ENCODE measurements around the gene TMEM69. TPM values are rescaled to one million over a fixed set of nuclear protein-coding genes. Genes with fewer than 3 reads are reported as not detected.
"Not testable (repeated sequence)": the region's sequence is repeated elsewhere in the genome, so short reads cannot be mapped to it uniquely, and the experiment has no call there.

TMEM69 gene
- total and polyA plus RNA-seq, 10 of the 15 experiments (the other 5 are each of a cell fraction or from before 2014, with no cell fraction given) = 44.6 to 162 (median 88.8) TPM

DNA sequence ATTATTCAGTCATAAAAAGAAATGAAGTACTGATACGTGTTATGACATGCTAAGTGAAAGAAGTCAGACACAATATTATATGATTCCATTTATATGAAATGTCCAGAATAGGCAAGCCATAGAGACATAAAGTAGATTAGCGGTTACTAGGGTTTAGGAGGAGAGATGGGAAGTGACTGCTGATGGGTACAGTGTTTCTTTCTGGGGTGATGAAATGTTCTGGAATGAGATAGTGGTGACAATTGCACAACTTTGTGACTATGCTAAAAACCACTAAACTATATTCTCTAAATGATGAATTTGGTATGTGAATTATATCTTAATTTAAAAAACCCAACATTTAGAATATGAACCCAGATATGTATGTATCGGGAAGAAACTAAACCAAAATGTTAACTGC lies 34.8 kb downstream of the TMEM69 start (continued):
- TF ChIP-seq, protein P1, sequence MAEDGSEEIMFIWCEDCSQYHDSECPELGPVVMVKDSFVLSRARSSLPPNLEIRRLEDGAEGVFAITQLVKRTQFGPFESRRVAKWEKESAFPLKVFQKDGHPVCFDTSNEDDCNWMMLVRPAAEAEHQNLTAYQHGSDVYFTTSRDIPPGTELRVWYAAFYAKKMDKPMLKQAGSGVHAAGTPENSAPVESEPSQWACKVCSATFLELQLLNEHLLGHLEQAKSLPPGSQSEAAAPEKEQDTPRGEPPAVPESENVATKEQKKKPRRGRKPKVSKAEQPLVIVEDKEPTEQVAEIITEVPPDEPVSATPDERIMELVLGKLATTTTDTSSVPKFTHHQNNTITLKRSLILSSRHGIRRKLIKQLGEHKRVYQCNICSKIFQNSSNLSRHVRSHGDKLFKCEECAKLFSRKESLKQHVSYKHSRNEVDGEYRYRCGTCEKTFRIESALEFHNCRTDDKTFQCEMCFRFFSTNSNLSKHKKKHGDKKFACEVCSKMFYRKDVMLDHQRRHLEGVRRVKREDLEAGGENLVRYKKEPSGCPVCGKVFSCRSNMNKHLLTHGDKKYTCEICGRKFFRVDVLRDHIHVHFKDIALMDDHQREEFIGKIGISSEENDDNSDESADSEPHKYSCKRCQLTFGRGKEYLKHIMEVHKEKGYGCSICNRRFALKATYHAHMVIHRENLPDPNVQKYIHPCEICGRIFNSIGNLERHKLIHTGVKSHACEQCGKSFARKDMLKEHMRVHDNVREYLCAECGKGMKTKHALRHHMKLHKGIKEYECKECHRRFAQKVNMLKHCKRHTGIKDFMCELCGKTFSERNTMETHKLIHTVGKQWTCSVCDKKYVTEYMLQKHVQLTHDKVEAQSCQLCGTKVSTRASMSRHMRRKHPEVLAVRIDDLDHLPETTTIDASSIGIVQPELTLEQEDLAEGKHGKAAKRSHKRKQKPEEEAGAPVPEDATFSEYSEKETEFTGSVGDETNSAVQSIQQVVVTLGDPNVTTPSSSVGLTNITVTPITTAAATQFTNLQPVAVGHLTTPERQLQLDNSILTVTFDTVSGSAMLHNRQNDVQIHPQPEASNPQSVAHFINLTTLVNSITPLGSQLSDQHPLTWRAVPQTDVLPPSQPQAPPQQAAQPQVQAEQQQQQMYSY (CRISPR knock-in tag; IDR thresholded peaks at IDR 0.05) = no peak
- TF ChIP-seq RAD21 (IDR thresholded peaks at IDR 0.05; ENCODE audit: insufficient read depth, low read depth, low read length) (no peak), RCOR1 (conservative IDR thresholded peaks at IDR 0.05; ENCODE audit: low read depth, low read length) (no peak)

- Histone ChIP-seq H3K4me3 (no peak overlapping the region), H3K36me3 (ENCODE audit: control insufficient read depth in 2 of 2, insufficient read depth in 2 of 2, low read length in 1 of 2) (no peaks in the 10 kb centered on the region; a peak in 1 of 4 replicates), H3K9ac (ENCODE audit: control insufficient read depth, insufficient read depth, low read length) (no peak overlapping the region), H3K27me3 (replicated peaks in 1 of 2; ENCODE audit: control insufficient read depth in 2 of 2, insufficient read depth in 2 of 2, low read length in 1 of 2) (no peaks in the 10 kb centered on the region), H3K79me2 (ENCODE audit: control insufficient read depth, insufficient read depth, low read length) (no peaks in the 10 kb centered on the region), H4K20me1 (ENCODE audit: control insufficient read depth, insufficient read depth) (no peaks in the 10 kb centered on the region), H2AFZ (ENCODE audit: control insufficient read depth, low read depth, low read length) (no peak overlapping the region), H3K27ac (ENCODE audit: control insufficient read depth, insufficient read depth) (no peak overlapping the region), H3K4me2 (ENCODE audit: control insufficient read depth, insufficient read depth) (no peak overlapping the region), H3K9me3 (replicated peaks; ENCODE audit: control insufficient read depth, insufficient read depth, low read length) (no peaks in the 10 kb centered on the region), H3K4me1 (ENCODE audit: control insufficient read depth, insufficient read depth, low read length) (no peaks in the 10 kb centered on the region)
- BruUV-seq (replicated peaks) = no TSS peak
- ChIA-PET RAD21 (ENCODE audit: unreplicated experiment) (no interaction called here), SMC1A (ENCODE audit: uncharacterized antibody, unreplicated experiment) (no interaction called here), CTCF (no interaction called here), POLR2A (no interaction called here)
- ATAC-seq = no peak
- in situ Hi-C loops (cut with MboI) (no loop called here), intact Hi-C loops (cut with micrococcal nuclease; ENCODE audit: unreplicated experiment) (no loop called here)
- DNase-seq (ENCODE audit: low read depth, low spot score) = no peak
- TF ChIP-seq PML (IDR thresholded peaks at IDR 0.05; ENCODE audit: low read length) (no peak), SPI1 (IDR thresholded peaks at IDR 0.05; ENCODE audit: borderline replicate concordance, insufficient read depth, low read depth, low read length) (no peak), SMARCA5 (IDR thresholded peaks at IDR 0.05) (no peak), NR2C2 (IDR thresholded peaks at IDR 0.05; ENCODE audit: borderline replicate concordance, control insufficient read depth, insufficient read length, low read depth) (no peak), YBX1 (IDR thresholded peaks at IDR 0.05) (no peak)
- FAIRE-seq = no peak
These were observed 35.4 kb downstream of the TMEM69 start for GRCh38 chr1:45723248-45723930.

- H2AFZ ChIP-seq (ENCODE audit: control insufficient read depth, low read depth, low read length); CTCF ChIA-PET; RAD21 ChIA-PET (ENCODE audit: unreplicated experiment); H3K9me3 ChIP-seq (replicated peaks; ENCODE audit: control insufficient read depth, insufficient read depth, low read length); intact Hi-C loops (cut with micrococcal nuclease; ENCODE audit: unreplicated experiment); H3K27me3 ChIP-seq (replicated peaks in 1 of 2; ENCODE audit: control insufficient read depth in 2 of 2, insufficient read depth in 2 of 2, low read length in 1 of 2); H3K4me2 ChIP-seq (ENCODE audit: control insufficient read depth, insufficient read depth); H3K4me1 ChIP-seq (ENCODE audit: control insufficient read depth, insufficient read depth, low read length); DNase-seq (ENCODE audit: low read depth, low spot score); H4K20me1 ChIP-seq (ENCODE audit: control insufficient read depth, insufficient read depth); POLR2A ChIA-PET; H3K9ac ChIP-seq (ENCODE audit: control insufficient read depth, insufficient read depth, low read length); H3K4me3 ChIP-seq; H3K27ac ChIP-seq (ENCODE audit: control insufficient read depth, insufficient read depth); H3K36me3 ChIP-seq (ENCODE audit: control insufficient read depth in 2 of 2, insufficient read depth in 2 of 2, low read length in 1 of 2); H3K79me2 ChIP-seq (ENCODE audit: control insufficient read depth, insufficient read depth, low read length); in situ Hi-C loops (cut with MboI); ATAC-seq; BruUV-seq (replicated peaks); FAIRE-seq: not testable (repeated sequence)
- SMC1A ChIA-PET (ENCODE audit: uncharacterized antibody, unreplicated experiment) = interaction anchor here (0.6 kb wide), 1 partner anchor 215 kb away, joined by 3 read pairs; no protein-coding TSS in a partner anchor
- WGBS (ENCODE audit: insufficient coverage, insufficient replicate concordance, low lambda C conversion rate, missing lambda C conversion rate) = 94% methylated on average over 8 of the region's 9 CpGs
These were observed 38.0 kb downstream of the TMEM69 start for GRCh38 chr1:45726007-45726406.
